ENCODE results near the gene PNMA8A.
"Not testable (repeated sequence)": the region's sequence is repeated elsewhere in the genome, so short reads cannot be mapped to it uniquely, and the experiment has no call there.

The PNMA8A gene

DNA sequence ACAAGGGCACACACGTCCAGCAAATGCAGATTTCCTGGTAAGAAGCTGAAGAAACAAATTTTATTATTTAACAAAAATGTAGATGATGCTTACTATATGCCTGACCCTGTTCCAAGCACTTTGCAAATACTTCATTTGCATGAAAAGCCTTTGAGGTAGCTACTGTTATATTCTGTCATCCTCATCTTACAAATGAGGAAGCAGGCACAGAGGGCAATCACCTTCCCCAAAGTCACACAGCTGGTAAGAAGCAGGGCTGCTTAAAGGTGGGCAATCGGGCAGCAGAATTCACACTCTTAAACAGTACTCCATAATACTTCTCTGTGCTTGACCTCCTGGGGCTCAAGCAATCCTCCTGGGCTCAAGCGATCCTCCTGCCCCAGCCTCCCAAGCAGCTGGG lies 24.4 kb downstream of the PNMA8A start:
- TF ChIP-seq, protein P1, sequence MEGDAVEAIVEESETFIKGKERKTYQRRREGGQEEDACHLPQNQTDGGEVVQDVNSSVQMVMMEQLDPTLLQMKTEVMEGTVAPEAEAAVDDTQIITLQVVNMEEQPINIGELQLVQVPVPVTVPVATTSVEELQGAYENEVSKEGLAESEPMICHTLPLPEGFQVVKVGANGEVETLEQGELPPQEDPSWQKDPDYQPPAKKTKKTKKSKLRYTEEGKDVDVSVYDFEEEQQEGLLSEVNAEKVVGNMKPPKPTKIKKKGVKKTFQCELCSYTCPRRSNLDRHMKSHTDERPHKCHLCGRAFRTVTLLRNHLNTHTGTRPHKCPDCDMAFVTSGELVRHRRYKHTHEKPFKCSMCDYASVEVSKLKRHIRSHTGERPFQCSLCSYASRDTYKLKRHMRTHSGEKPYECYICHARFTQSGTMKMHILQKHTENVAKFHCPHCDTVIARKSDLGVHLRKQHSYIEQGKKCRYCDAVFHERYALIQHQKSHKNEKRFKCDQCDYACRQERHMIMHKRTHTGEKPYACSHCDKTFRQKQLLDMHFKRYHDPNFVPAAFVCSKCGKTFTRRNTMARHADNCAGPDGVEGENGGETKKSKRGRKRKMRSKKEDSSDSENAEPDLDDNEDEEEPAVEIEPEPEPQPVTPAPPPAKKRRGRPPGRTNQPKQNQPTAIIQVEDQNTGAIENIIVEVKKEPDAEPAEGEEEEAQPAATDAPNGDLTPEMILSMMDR (IDR thresholded peaks at IDR 0.05; ENCODE audit: insufficient read depth, low read length, poor library complexity, severe bottlenecking): no peak
- Histone ChIP-seq H3K36me3 (ENCODE audit: control insufficient read depth, insufficient read depth, low read length) (no peaks in the 10 kb centered on the region), H3K4me3 (replicated peaks; ENCODE audit: low read depth, low read length) (no peak overlapping the region), H3K27me3 (replicated peaks; ENCODE audit: control insufficient read depth, insufficient read depth, low read length) (no peaks in the 10 kb centered on the region)
- DNase-seq (ENCODE audit: extremely low read depth, insufficient read length): no peak

DNA sequence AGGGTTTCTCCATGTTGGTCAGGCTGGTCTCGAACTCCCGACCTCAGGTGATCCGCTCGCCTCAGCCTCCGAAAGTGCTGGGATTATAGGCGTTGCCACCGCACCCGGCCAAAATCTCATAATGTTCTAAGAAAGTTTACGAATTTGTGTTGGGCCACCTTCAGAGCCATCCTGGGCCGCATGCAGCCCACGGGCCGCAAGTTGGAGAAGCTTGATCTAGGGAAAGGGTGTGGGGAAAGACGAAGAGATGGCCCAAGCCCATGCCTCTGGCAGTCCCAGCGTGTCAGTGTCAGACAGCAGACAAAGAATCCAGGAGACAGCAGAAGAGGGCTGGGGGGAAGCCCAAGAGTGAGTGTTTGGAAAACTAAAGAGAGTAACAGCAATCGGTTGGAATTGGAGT lies 25.3 kb downstream of the PNMA8A start:
- TF ChIP-seq, protein P1 (IDR thresholded peaks at IDR 0.05; ENCODE audit: insufficient read depth, low read length, poor library complexity, severe bottlenecking): no peak
- Histone ChIP-seq H3K4me3 (replicated peaks; ENCODE audit: low read depth, low read length) (no peak overlapping the region), H3K27me3 (replicated peaks; ENCODE audit: control insufficient read depth, insufficient read depth, low read length) (no peaks in the 10 kb centered on the region), H3K36me3 (ENCODE audit: control insufficient read depth, insufficient read depth, low read length) (no peaks in the 10 kb centered on the region)
- no peak for DNase-seq (ENCODE audit: extremely low read depth, insufficient read length)

DNA sequence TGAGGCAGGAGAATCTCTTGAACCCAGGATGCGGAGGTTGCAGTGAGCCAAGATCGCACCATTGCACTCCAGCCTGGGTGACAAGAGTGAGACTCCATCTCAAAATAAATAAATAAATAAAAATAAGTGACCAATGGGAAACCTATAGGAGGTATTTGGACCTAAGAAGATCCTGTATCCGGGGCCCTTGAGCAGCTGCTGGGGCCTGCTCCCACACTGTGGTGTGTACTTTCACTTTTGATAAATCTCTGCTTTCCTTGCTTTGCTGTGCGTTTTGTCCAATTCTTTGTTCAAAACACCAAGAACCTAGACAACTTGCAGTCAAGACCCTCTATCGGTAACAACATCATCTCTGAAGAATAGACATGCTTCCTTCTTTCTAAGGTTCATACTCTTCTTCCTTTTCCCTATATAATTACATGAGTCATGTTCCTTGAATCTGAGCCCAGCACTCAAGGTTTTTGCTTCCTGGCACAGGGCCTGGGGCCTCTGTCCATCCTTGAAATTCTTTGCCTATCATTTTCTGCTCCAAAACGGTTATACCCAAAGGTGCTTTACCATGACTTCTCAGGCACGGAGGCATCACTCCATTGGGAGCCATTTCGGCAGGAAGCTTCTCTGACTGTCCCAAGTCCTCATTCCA lies 28.4 kb downstream of the PNMA8A start:
- Histone ChIP-seq H3K36me3 (ENCODE audit: control insufficient read depth, insufficient read depth, low read length) (no peaks in the 10 kb centered on the region), H3K27me3 (replicated peaks; ENCODE audit: control insufficient read depth, insufficient read depth, low read length) (no peaks in the 10 kb centered on the region), H3K4me3 (replicated peaks; ENCODE audit: low read depth, low read length) (no peak overlapping the region)
- TF ChIP-seq, protein P1 (IDR thresholded peaks at IDR 0.05; ENCODE audit: insufficient read depth, low read length, poor library complexity, severe bottlenecking): no peak
- no peak for DNase-seq (ENCODE audit: extremely low read depth, insufficient read length)

DNA sequence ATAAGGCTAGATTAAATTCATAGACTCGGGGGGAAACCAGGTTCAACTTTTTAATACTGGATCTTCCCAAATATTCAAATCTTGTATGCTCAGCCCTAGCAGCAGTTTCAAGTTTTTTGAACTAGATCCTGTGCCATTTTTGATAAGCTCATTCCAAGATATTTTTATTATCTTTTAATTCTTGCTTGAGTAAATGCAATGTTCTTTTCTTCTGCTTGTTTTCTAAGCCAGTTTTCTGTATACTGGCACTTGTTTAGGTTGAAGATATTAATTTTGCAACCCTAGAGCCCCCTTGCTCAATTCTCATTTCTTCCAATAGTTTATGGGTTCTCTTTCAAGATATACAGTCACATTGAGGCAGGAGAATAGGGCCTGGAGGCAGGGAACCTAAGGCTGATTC lies 29.5 kb downstream of the PNMA8A start:
- TF ChIP-seq, protein P1 (IDR thresholded peaks at IDR 0.05; ENCODE audit: insufficient read depth, low read length, poor library complexity, severe bottlenecking): no peak
- no peak for DNase-seq (ENCODE audit: extremely low read depth, insufficient read length)
- H3K27me3 ChIP-seq (replicated peaks; ENCODE audit: control insufficient read depth, insufficient read depth, low read length): no peaks in the 10 kb centered on the region

DNA sequence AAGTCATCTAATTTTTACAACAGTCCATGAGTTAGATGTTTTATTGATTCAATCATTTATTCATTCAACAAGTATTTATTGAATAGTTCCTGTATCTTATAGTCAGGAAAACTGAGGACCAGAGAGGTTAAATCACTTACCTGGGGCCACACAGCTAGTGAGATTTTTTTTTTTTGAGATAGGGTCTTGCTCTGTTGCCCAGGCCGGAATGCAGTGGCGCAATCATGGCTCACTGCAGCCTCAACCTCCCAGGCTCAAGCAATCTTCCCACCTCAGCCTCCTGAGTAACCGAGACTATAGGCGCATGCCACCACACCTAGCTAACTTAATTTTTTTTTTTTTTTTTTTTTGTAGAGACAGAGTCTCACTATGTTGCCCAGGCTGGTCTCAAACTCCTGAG lies 35.7 kb downstream of the PNMA8A start:
- H3K27me3 ChIP-seq (replicated peaks; ENCODE audit: control insufficient read depth, insufficient read depth, low read length); DNase-seq (ENCODE audit: extremely low read depth, insufficient read length); H3K36me3 ChIP-seq (ENCODE audit: control insufficient read depth, insufficient read depth, low read length); H3K4me3 ChIP-seq (replicated peaks; ENCODE audit: low read depth, low read length): not testable (repeated sequence)

More for the DNA sequence above, 29.5 kb downstream of the PNMA8A start:
- H3K36me3 ChIP-seq (ENCODE audit: control insufficient read depth, insufficient read depth, low read length): no peaks in the 10 kb centered on the region
- no peak overlapping the region for H3K4me3 ChIP-seq (replicated peaks; ENCODE audit: low read depth, low read length)

DNA sequence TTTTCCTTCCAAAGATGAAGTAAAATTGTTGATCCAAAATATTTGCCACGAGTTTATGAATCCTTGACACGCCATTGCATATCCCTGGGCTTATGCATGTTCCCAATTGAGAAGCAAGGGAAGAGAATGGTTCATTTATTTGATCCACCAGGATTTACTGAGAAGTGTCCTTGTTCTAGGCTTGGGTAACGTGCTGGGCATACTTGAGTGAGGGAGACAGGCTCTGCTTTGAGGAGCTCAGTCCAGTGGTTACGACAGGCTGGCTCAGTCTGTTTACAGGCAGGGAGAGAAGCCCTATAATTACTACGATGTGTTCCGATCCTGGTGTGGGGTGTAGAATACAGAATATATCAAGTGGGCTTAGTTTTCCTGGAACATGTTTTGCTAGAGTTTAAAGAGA lies 36.4 kb downstream of the PNMA8A start:
- no peak for DNase-seq (ENCODE audit: extremely low read depth, insufficient read length)
- TF ChIP-seq, protein P1 (IDR thresholded peaks at IDR 0.05; ENCODE audit: insufficient read depth, low read length, poor library complexity, severe bottlenecking): no peak
- Histone ChIP-seq H3K27me3 (replicated peaks; ENCODE audit: control insufficient read depth, insufficient read depth, low read length) (no peaks in the 10 kb centered on the region), H3K4me3 (replicated peaks; ENCODE audit: low read depth, low read length) (no peak overlapping the region), H3K36me3 (ENCODE audit: control insufficient read depth, insufficient read depth, low read length) (no peaks in the 10 kb centered on the region)

DNA sequence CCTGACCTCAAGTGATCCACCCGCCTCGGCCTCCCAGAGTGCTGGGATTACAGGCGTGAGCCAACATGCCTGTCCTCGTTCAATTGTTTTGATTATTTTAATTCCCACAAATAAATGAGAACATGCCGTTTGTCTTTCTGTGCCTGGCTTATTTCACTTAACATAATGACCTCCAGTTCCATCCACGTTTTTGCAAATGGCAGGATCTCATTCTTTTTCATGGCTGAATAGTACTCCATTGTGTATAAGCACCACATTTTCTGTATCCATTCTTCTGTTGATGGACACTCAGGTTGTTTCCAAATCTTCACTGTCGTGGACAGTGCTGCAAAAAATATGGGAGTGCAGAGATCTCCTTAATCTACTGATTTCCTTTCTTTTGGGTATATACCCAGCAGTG lies 37.9 kb downstream of the PNMA8A start:
- not testable (repeated sequence) for DNase-seq (ENCODE audit: extremely low read depth, insufficient read length); H3K36me3 ChIP-seq (ENCODE audit: control insufficient read depth, insufficient read depth, low read length); H3K27me3 ChIP-seq (replicated peaks; ENCODE audit: control insufficient read depth, insufficient read depth, low read length); H3K4me3 ChIP-seq (replicated peaks; ENCODE audit: low read depth, low read length)

Measured in GM06990 (cell line).